HEK293 (cell line): ENCODE measurements around the gene ENTPD8.

Source experiments
- BCL11A ChIP-seq: fragments of 450-650 bp; formaldehyde crosslinking; IDR thresholded peaks from 2 replicates; pipeline ENCODE4 v1.5.1; 2016; ENCODE audit warnings: low read depth, missing biosample characterization, missing genetic modification characterization
- KLF17 ChIP-seq: fragments of 450-650 bp; formaldehyde crosslinking; IDR thresholded peaks from 2 replicates; pipeline ENCODE4 v1.5.1; 2016; ENCODE audit warnings: missing biosample characterization, missing genetic modification characterization
- KLF9 ChIP-seq: fragments of 450-650 bp; formaldehyde crosslinking; IDR thresholded peaks from 2 replicates; pipeline ENCODE4 v1.5.1; 2016; ENCODE audit warnings: missing biosample characterization, missing genetic modification characterization, low read depth
- SALL2 ChIP-seq: fragments of 450-650 bp; formaldehyde crosslinking; IDR thresholded peaks from 2 replicates; pipeline ENCODE4 v1.5.0; 2017; ENCODE audit warnings: missing biosample characterization, mild to moderate bottlenecking, missing genetic modification characterization, borderline replicate concordance
- ZBTB1 ChIP-seq: fragments of 450-650 bp; formaldehyde crosslinking; IDR thresholded peaks from 2 replicates; pipeline ENCODE4 v1.5.1; 2016; ENCODE audit warnings: missing biosample characterization, missing genetic modification characterization
- ZBTB17 ChIP-seq: fragments of 450-650 bp; formaldehyde crosslinking; IDR thresholded peaks from 2 replicates; pipeline ENCODE4 v1.5.1; 2016; ENCODE audit warnings: missing biosample characterization, missing genetic modification characterization
- ZFHX2 ChIP-seq: fragments of 450-650 bp; formaldehyde crosslinking; conservative IDR thresholded peaks from 2 replicates; pipeline ENCODE4 v1.5.1; 2016; ENCODE audit warnings: missing biosample characterization, missing genetic modification characterization
- ZFP37 ChIP-seq: fragments of 450-650 bp; formaldehyde crosslinking; IDR thresholded peaks from 2 replicates; pipeline ENCODE4 v1.5.1; 2016; ENCODE audit warnings: missing biosample characterization, missing genetic modification characterization
- ZNF184 ChIP-seq: fragments of 450-650 bp; IDR thresholded peaks from 2 replicates; pipeline ENCODE4 v1.5.1; 2018; ENCODE audit warnings: missing biosample characterization, mild to moderate bottlenecking, missing genetic modification characterization
- ZNF2 ChIP-seq: fragments of 450-650 bp; formaldehyde crosslinking; IDR thresholded peaks from 2 replicates; pipeline ENCODE4 v1.5.1; 2016; ENCODE audit warnings: missing biosample characterization, missing genetic modification characterization
- ZNF211 ChIP-seq: fragments of 450-650 bp; formaldehyde crosslinking; IDR thresholded peaks from 2 replicates; pipeline ENCODE4 v1.5.1; 2016; ENCODE audit warnings: low read depth, missing biosample characterization, missing genetic modification characterization
- ZNF214 ChIP-seq: fragments of 450-650 bp; formaldehyde crosslinking; IDR thresholded peaks from 2 replicates; pipeline ENCODE4 v1.5.1; 2017; ENCODE audit warnings: missing biosample characterization, mild to moderate bottlenecking, missing genetic modification characterization, borderline replicate concordance
- ZNF248 ChIP-seq: fragments of 450-650 bp; formaldehyde crosslinking; IDR thresholded peaks from 2 replicates; pipeline ENCODE4 v1.5.1; 2017; ENCODE audit warnings: missing biosample characterization, missing genetic modification characterization
- ZNF266 ChIP-seq: fragments of 450-650 bp; formaldehyde crosslinking; IDR thresholded peaks from 2 replicates; pipeline ENCODE4 v1.5.1; 2016; ENCODE audit warnings: missing biosample characterization, missing genetic modification characterization, low read depth
- ZNF398 ChIP-seq: fragments of 450-650 bp; formaldehyde crosslinking; IDR thresholded peaks from 2 replicates; pipeline ENCODE4 v1.5.1; 2017; ENCODE audit warnings: missing biosample characterization, missing genetic modification characterization
- ZNF449 ChIP-seq: fragments of 450-650 bp; formaldehyde crosslinking; IDR thresholded peaks from 2 replicates; pipeline ENCODE4 v1.5.1; 2017; ENCODE audit warnings: missing biosample characterization, mild to moderate bottlenecking, missing genetic modification characterization, moderate library complexity
- ZNF473 ChIP-seq: fragments of 450-650 bp; formaldehyde crosslinking; IDR thresholded peaks from 2 replicates; pipeline ENCODE4 v1.5.1; 2017; ENCODE audit warnings: missing biosample characterization, missing genetic modification characterization
- ZNF501 ChIP-seq: fragments of 450-650 bp; formaldehyde crosslinking; IDR thresholded peaks from 2 replicates; pipeline ENCODE4 v1.5.1; 2016; ENCODE audit warnings: missing biosample characterization, missing genetic modification characterization
- ZNF513 ChIP-seq: fragments of 450-650 bp; IDR thresholded peaks from 2 replicates; pipeline ENCODE4 v1.5.1; 2018; ENCODE audit warnings: missing biosample characterization, missing genetic modification characterization
- ZNF518A ChIP-seq: fragments of 450-650 bp; formaldehyde crosslinking; conservative IDR thresholded peaks from 2 replicates; pipeline ENCODE4 v1.5.1; 2016; ENCODE audit warnings: low read depth, missing biosample characterization, missing genetic modification characterization
- ZNF530 ChIP-seq: fragments of 450-650 bp; formaldehyde crosslinking; IDR thresholded peaks from 2 replicates; pipeline ENCODE4 v1.5.1; 2016; ENCODE audit warnings: low read depth, missing biosample characterization, missing genetic modification characterization
- ZNF560 ChIP-seq: fragments of 450-650 bp; formaldehyde crosslinking; IDR thresholded peaks from 2 replicates; pipeline ENCODE4 v1.5.1; 2017; ENCODE audit warnings: missing biosample characterization, missing genetic modification characterization, borderline replicate concordance
- ZNF571 ChIP-seq: fragments of 450-650 bp; formaldehyde crosslinking; IDR thresholded peaks from 2 replicates; pipeline ENCODE4 v1.5.0; 2017; ENCODE audit warnings: missing biosample characterization, missing genetic modification characterization
- ZNF585B ChIP-seq: fragments of 450-650 bp; formaldehyde crosslinking; IDR thresholded peaks from 2 replicates; pipeline ENCODE4 v1.5.1; 2016; ENCODE audit warnings: missing biosample characterization, missing genetic modification characterization
- ZNF629 ChIP-seq: fragments of 450-650 bp; formaldehyde crosslinking; IDR thresholded peaks from 2 replicates; pipeline ENCODE4 v1.5.1; 2017; ENCODE audit warnings: missing biosample characterization, missing genetic modification characterization
- ZSCAN23 ChIP-seq: fragments of 450-650 bp; formaldehyde crosslinking; IDR thresholded peaks from 2 replicates; pipeline ENCODE4 v1.5.1; 2016; ENCODE audit warnings: missing biosample characterization, missing genetic modification characterization

Gene ENTPD8

GRCh38 chr9:137422604-137423513 lies 18.3 kb downstream of the ENTPD8 start, which contains the start of the genes EXD3 and NOXA1 (continued):
- no peak for TF ChIP-seq ZNF398
- peak; percentile 94 for TF ChIP-seq KLF17 (tag by site-specific recombination)
- TF ChIP-seq ZBTB17 (tag by site-specific recombination): no peak
- no peak; the same call in 1 of the 2 replicates for TF ChIP-seq ZNF518A (tag by site-specific recombination)
- peak; percentile 30; the same call in 1 of the 2 replicates for TF ChIP-seq ZNF449 (tag by site-specific recombination)
- TF ChIP-seq ZNF266 (tag by site-specific recombination): no peak
- TF ChIP-seq ZNF530: no peak
- no peak for TF ChIP-seq ZNF214 (tag by site-specific recombination)
- 0 out of 2 replicates have a peak, but pooled peaks have one; percentile 32 for TF ChIP-seq ZBTB1 (tag by site-specific recombination)
- peak; percentile 68; the same call in 1 of the 2 replicates for TF ChIP-seq ZNF184 (tag by site-specific recombination)
- TF ChIP-seq ZNF513 (tag by site-specific recombination): peak; percentile 47; the same call in 1 of the 2 replicates
- TF ChIP-seq KLF9: peak; percentile 97
- peak; percentile 57; the same call in 1 of the 2 replicates for TF ChIP-seq ZNF2 (tag by site-specific recombination)
- no peak for TF ChIP-seq ZNF248
- no peak for TF ChIP-seq ZNF560 (tag by site-specific recombination)
- no peak for TF ChIP-seq ZFP37 (tag by site-specific recombination)
- no peak for TF ChIP-seq ZSCAN23
- TF ChIP-seq ZNF473: no peak
- peak; percentile 50; the same call in 1 of the 2 replicates for TF ChIP-seq ZNF501 (tag by site-specific recombination)
- no peak for TF ChIP-seq ZNF585B (tag by site-specific recombination)
- TF ChIP-seq ZNF571: no peak
- TF ChIP-seq SALL2 (tag by site-specific recombination): no peak
- no peak for TF ChIP-seq ZNF211 (tag by site-specific recombination)
- 0 out of 2 replicates have a peak, but pooled peaks have one; percentile 25 for TF ChIP-seq ZNF629
- no peak for TF ChIP-seq BCL11A (tag by site-specific recombination)
- peak; percentile 90 for TF ChIP-seq ZFHX2
